ENCODE results near the gene CDK5RAP2. TPM values are rescaled to one million over a fixed set of nuclear protein-coding genes. Genes with fewer than 3 reads are reported as not detected.

CDK5RAP2 gene
- total and polyA plus RNA-seq, 2 experiments from 2014 or later: 23.9 to 30.9 TPM

GRCh38 chr9:120449566-120449965, 130.4 kb downstream of the CDK5RAP2 start:
- no peaks in the 10 kb centered on the region for H3K27me3 ChIP-seq
- TF ChIP-seq EZH2 (IDR thresholded peaks at IDR 0.05; ENCODE audit: borderline replicate concordance) (no peak), CTCF (IDR thresholded peaks at IDR 0.05; ENCODE audit: poor library complexity) (no peak), EZH2phosphoT487 (IDR thresholded peaks at IDR 0.05; ENCODE audit: low read depth, severe bottlenecking, unreplicated experiment) (no peak)
- H3K79me2 ChIP-seq: no peaks in the 10 kb centered on the region
- no peaks in the 10 kb centered on the region for H3K4me1 ChIP-seq (ENCODE audit: insufficient read depth)
- H3K9me2 ChIP-seq (replicated peaks; ENCODE audit: insufficient read depth): no peaks in the 10 kb centered on the region
- 95% methylated on average over 2 of the region's 2 CpGs for WGBS (ENCODE audit: low lambda C conversion rate, missing lambda C conversion rate)
- no peaks in the 10 kb centered on the region for H4K20me1 ChIP-seq (ENCODE audit: insufficient read depth, poor library complexity, severe bottlenecking)
- no peaks in the 10 kb centered on the region for H3K36me3 ChIP-seq (replicated peaks; ENCODE audit: insufficient read depth, low read depth)
- H3K4me3 ChIP-seq: no peak overlapping the region
- no peak overlapping the region for H3K4me2 ChIP-seq
- DNase-seq (ENCODE audit: low spot score): no peak
- no peak overlapping the region for H3K27ac ChIP-seq
- no peak overlapping the region for H2AFZ ChIP-seq
- no peaks in the 10 kb centered on the region for H3K9me3 ChIP-seq (ENCODE audit: low read depth)

DNA sequence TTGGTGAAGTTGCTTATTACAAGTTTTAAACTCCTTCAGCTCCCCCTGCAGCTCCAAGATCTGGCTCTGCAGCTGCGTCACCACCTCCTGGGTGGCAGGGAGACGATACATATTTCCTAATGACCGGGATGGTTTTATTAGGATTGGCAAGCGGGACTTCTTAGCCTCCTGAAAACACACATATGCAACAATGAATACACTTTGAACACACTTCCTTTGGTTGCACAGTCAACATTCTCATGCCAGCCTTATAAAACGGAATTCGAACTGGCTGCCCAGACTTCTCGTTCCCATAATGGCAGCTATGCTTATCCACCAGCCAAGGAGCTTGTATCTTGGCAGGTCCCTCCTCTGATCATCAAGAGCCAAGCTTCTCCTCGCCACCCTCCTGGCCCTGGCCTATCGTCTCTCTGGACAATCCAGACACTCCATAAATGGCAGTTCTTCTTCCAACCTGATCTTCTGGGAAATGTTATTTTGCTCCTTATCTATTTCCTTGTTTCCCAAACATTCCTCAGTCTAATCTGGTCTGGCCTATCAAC, 131.9 kb downstream of the CDK5RAP2 start:
- Histone ChIP-seq H3K79me2 (no peaks in the 10 kb centered on the region), H3K4me2 (no peak overlapping the region), H3K36me3 (replicated peaks; ENCODE audit: insufficient read depth, low read depth) (no peaks in the 10 kb centered on the region), H3K27me3 (no peaks in the 10 kb centered on the region), H3K27ac (no peak overlapping the region), H3K9me3 (ENCODE audit: low read depth) (no peaks in the 10 kb centered on the region), H3K4me1 (ENCODE audit: insufficient read depth) (peaks cover 5% of the 10 kb centered on the region), H4K20me1 (ENCODE audit: insufficient read depth, poor library complexity, severe bottlenecking) (no peaks in the 10 kb centered on the region), H3K4me3 (no peak overlapping the region), H3K9me2 (replicated peaks; ENCODE audit: insufficient read depth) (no peaks in the 10 kb centered on the region), H2AFZ (no peak overlapping the region)
- 96% methylated on average over 9 of the region's 9 CpGs for WGBS (ENCODE audit: low lambda C conversion rate, missing lambda C conversion rate)
- no peak for TF ChIP-seq EZH2phosphoT487 (IDR thresholded peaks at IDR 0.05; ENCODE audit: low read depth, severe bottlenecking, unreplicated experiment)
- no peak for TF ChIP-seq EZH2 (IDR thresholded peaks at IDR 0.05; ENCODE audit: borderline replicate concordance)
- TF ChIP-seq CTCF (IDR thresholded peaks at IDR 0.05; ENCODE audit: poor library complexity): no peak
- no peak for DNase-seq (ENCODE audit: low spot score)

DNA sequence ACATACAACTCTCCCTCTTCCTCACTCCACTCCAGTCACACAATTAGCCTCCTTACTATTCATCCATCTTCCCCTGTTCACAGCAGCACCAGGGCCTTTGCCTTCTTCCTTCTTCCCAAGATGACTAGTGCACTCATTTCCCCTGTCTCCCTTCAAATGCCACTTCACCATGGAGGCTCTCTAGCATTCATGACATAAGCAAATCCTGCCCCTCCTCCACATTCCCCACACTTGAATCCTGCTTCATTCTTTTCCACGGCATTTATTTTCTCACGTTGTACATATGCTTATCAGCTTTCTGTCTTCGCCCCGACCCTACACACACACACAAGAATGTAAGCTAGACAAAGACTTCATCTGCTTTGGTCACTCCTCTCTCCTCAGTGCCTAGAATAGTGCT, 133.3 kb downstream of the CDK5RAP2 start:
- WGBS (ENCODE audit: low lambda C conversion rate, missing lambda C conversion rate): 71% methylated on average over 4 of the region's 4 CpGs
- Histone ChIP-seq H3K4me2 (no peak overlapping the region), H3K36me3 (replicated peaks; ENCODE audit: insufficient read depth, low read depth) (no peaks in the 10 kb centered on the region)

More for the DNA sequence above, 133.3 kb downstream of the CDK5RAP2 start:
- Histone ChIP-seq H3K27me3 (no peaks in the 10 kb centered on the region), H2AFZ (no peak overlapping the region), H3K9me2 (replicated peaks; ENCODE audit: insufficient read depth) (no peaks in the 10 kb centered on the region), H3K9me3 (ENCODE audit: low read depth) (no peaks in the 10 kb centered on the region), H3K27ac (no peak overlapping the region), H3K4me1 (ENCODE audit: insufficient read depth) (peaks cover 5% of the 10 kb centered on the region), H3K4me3 (no peak overlapping the region), H4K20me1 (ENCODE audit: insufficient read depth, poor library complexity, severe bottlenecking) (no peaks in the 10 kb centered on the region), H3K79me2 (no peaks in the 10 kb centered on the region)
- DNase-seq (ENCODE audit: low spot score): no peak
- no peak for TF ChIP-seq CTCF (IDR thresholded peaks at IDR 0.05; ENCODE audit: poor library complexity)
- TF ChIP-seq EZH2phosphoT487 (IDR thresholded peaks at IDR 0.05; ENCODE audit: low read depth, severe bottlenecking, unreplicated experiment): no peak
- no peak for TF ChIP-seq EZH2 (IDR thresholded peaks at IDR 0.05; ENCODE audit: borderline replicate concordance)
